Neural cell (in vitro differentiated cells): ENCODE results near the gene TDP1.

Source experiments
- CTCF ChIP-seq: fragments of 450-650 bp; IDR thresholded peaks from 2 replicates; pipeline ENCODE4 v1.5.1; 2014; ENCODE audit warnings: antibody characterized with exemption, mild to moderate bottlenecking, moderate library complexity; ENCODE audit not compliant: poor library complexity, severe bottlenecking
- EP300 ChIP-seq: fragments of 450-650 bp; conservative IDR thresholded peaks from 2 replicates; pipeline ENCODE4 v1.6.1; 2014; ENCODE audit warnings: antibody characterized with exemption, mild to moderate bottlenecking, moderate library complexity; ENCODE audit not compliant: poor library complexity, severe bottlenecking
- EZH2 ChIP-seq: fragments of 200-600, 300-800 bp; shearing (Covaris generic), sonication (generic); IDR thresholded peaks from 2 replicates; pipeline ENCODE4 v1.6.1; 2014; ENCODE audit warnings: antibody characterized with exemption, low read length, borderline replicate concordance, mild to moderate bottlenecking; ENCODE audit not compliant: insufficient read depth, poor library complexity, severe bottlenecking
- MXI1 ChIP-seq: fragments of 450-650 bp; conservative IDR thresholded peaks from 2 replicates; pipeline ENCODE4 v1.6.1; 2014; ENCODE audit warnings: antibody characterized with exemption, mild to moderate bottlenecking; ENCODE audit not compliant: poor library complexity, severe bottlenecking
- POLR2AphosphoS5 ChIP-seq: IDR thresholded peaks from 2 replicates; pipeline ENCODE4 v1.6.1; 2012
- RAD21 ChIP-seq: fragments of 450-650 bp; conservative IDR thresholded peaks from 2 replicates; pipeline ENCODE4 v1.6.1; 2014; ENCODE audit warnings: antibody characterized with exemption, mild to moderate bottlenecking, moderate library complexity
- REST ChIP-seq: IDR thresholded peaks from 2 replicates; pipeline ENCODE4 v1.6.1; 2012; ENCODE audit warnings: borderline replicate concordance
- SMC3 ChIP-seq: fragments of 450-650 bp; conservative IDR thresholded peaks from 2 replicates; pipeline ENCODE4 v1.6.1; 2014; ENCODE audit warnings: antibody characterized with exemption, mild to moderate bottlenecking, moderate library complexity; ENCODE audit not compliant: poor library complexity

GRCh38 chr14:89954070-89955021, 1.4 kb upstream of the TDP1 start, which contains the start of gene EFCAB11:
- TF ChIP-seq CTCF = no peak
- TF ChIP-seq EP300 = peak; percentile 10
- TF ChIP-seq POLR2AphosphoS5 = peak; percentile 78
- TF ChIP-seq SMC3 = peak; percentile 48
- no peak for TF ChIP-seq EZH2
- TF ChIP-seq RAD21 = peak; percentile 56
- peak; percentile 53 for TF ChIP-seq REST
- TF ChIP-seq MXI1 = peak; percentile 99
